WERI-Rb-1 (cell line): Measurements from ENCODE around the gene KDM4B.

ENCODE experiments used
- DNase-seq: peaks from one replicate; pipeline ENCODE4 v3.0.0-alpha.2; 2020
- H3K27ac ChIP-seq: fragments of 250-450 bp; sonication (Bioruptor Pico); 2 replicates; pipeline ENCODE4 v1.5.1; 2020; ENCODE audit warnings: mild to moderate bottlenecking, moderate library complexity
- H3K27me3 ChIP-seq: fragments of 250-450 bp; sonication (Bioruptor Pico); 2 replicates; pipeline ENCODE4 v1.5.1; 2021; ENCODE audit warnings: mild to moderate bottlenecking, low read depth, moderate library complexity; ENCODE audit not compliant: insufficient read depth, severe bottlenecking
- H3K36me3 ChIP-seq: fragments of 250-450 bp; sonication (Bioruptor Pico); 2 replicates; pipeline ENCODE4 v1.5.1; 2020; ENCODE audit warnings: mild to moderate bottlenecking, moderate library complexity
- H3K4me3 ChIP-seq: 2 replicates; pipeline ENCODE4 v1.5.1; 2011; ENCODE audit warnings: low read depth, mild to moderate bottlenecking, control low read depth, low read length
- H3K9me3 ChIP-seq: fragments of 250-450 bp; sonication (Bioruptor Pico); 2 replicates; pipeline ENCODE4 v1.5.1; 2021; ENCODE audit warnings: mild to moderate bottlenecking, moderate library complexity; ENCODE audit not compliant: severe bottlenecking
- TF ChIP-seq, protein P1 (sequence below): IDR thresholded peaks from 2 replicates; pipeline ENCODE4 v1.5.1; 2011; ENCODE audit warnings: low read depth, mild to moderate bottlenecking, control low read depth, inconsistent platforms, low read length

The KDM4B gene

DNA sequence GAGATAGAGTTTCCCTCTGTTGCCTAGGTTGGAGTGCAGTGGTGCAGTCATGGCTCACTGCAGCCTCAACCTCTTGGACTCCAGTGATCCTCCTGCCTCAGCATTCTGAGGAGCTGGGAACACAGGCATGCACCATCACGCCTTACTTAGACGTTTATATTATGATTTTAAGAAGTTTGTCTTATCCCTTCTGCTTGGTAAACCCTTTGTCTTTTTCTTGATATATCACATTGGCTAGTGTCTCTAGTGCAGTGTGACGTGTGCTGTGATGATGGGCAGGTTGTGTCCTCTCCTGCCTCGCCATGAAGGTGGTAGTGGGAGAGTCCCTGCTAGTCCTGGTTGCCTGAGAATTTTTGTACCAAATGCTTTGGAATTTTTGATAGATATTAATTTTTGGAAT, 93.9 kb downstream of the KDM4B start:
- TF ChIP-seq, protein P1, sequence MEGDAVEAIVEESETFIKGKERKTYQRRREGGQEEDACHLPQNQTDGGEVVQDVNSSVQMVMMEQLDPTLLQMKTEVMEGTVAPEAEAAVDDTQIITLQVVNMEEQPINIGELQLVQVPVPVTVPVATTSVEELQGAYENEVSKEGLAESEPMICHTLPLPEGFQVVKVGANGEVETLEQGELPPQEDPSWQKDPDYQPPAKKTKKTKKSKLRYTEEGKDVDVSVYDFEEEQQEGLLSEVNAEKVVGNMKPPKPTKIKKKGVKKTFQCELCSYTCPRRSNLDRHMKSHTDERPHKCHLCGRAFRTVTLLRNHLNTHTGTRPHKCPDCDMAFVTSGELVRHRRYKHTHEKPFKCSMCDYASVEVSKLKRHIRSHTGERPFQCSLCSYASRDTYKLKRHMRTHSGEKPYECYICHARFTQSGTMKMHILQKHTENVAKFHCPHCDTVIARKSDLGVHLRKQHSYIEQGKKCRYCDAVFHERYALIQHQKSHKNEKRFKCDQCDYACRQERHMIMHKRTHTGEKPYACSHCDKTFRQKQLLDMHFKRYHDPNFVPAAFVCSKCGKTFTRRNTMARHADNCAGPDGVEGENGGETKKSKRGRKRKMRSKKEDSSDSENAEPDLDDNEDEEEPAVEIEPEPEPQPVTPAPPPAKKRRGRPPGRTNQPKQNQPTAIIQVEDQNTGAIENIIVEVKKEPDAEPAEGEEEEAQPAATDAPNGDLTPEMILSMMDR: no peak
- Histone ChIP-seq H3K27ac (no peak overlapping the region), H3K36me3 (peaks cover 35% of the 10 kb centered on the region), H3K27me3 (no peaks in the 10 kb centered on the region), H3K9me3 (peaks cover 11% of the 10 kb centered on the region), H3K4me3 (no peak overlapping the region)
- DNase-seq: no peak

DNA sequence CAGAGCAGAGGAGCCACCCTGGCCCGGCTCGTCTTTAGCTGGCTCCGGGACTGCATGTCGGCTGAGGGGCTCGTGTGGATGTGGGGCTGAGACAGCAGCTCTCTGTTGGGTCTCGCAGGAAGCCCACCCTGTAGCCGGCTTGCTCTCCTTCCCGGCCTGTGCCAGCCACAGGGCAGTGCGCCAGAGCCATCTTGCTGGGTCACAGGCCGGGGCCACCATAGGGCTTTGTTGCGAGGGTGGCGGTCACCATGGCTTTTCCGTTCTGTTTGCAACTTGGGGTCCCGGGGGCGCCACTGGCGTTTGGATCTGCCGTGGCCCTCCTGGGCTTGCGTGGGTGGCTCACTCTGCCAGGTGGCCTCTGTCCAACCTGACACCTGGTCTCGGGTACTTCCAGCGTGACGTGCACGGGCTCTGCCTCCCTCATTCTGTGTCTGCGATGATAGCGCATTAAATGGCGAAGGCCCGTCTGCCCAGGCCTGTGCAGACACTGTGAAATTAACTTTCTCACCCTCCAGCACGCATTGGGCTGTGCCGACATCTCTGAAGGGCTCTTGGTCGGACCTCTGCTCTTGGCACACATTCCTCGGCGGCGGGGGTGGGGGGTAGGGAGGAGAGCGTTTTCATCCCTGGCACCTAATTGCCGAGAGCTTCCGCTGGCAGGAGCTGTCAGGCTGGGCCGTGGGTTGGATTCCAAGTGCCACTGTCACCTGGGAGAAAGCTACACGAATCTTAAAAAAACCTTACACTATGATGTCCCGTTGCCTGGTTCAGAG, 95.1 kb downstream of the KDM4B start:
- Histone ChIP-seq H3K36me3 (peaks cover 37% of the 10 kb centered on the region), H3K27me3 (no peaks in the 10 kb centered on the region), H3K27ac (no peak overlapping the region), H3K9me3 (peaks cover 11% of the 10 kb centered on the region), H3K4me3 (no peak overlapping the region)
- TF ChIP-seq, protein P1: no peak
- no peak for DNase-seq

DNA sequence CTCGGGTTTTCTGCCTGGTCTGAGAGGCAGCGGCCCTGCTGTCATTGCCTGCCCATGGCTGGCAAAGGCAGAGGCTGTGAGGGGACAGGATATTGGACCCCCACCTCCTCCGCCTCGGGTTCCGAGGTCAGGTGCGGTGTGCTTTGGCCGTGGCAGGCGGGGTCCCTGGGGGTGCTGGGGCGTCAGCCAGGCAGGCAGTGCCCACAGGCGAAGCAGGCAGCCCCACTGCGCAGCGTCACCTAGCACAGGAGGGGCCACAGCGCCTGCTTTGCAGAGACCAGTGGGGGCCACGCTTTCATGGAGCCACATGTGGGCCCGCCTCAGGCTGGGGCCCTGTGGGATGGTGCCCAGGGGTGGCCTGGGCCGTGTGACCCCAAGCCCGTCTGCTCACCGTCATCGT, 96.0 kb downstream of the KDM4B start:
- no peak for DNase-seq
- TF ChIP-seq, protein P1: no peak
- H3K4me3 ChIP-seq: no peak overlapping the region
- peaks cover 35% of the 10 kb centered on the region for H3K36me3 ChIP-seq
- peaks cover 11% of the 10 kb centered on the region for H3K9me3 ChIP-seq
- H3K27me3 ChIP-seq: no peaks in the 10 kb centered on the region
- H3K27ac ChIP-seq: no peak overlapping the region

DNA sequence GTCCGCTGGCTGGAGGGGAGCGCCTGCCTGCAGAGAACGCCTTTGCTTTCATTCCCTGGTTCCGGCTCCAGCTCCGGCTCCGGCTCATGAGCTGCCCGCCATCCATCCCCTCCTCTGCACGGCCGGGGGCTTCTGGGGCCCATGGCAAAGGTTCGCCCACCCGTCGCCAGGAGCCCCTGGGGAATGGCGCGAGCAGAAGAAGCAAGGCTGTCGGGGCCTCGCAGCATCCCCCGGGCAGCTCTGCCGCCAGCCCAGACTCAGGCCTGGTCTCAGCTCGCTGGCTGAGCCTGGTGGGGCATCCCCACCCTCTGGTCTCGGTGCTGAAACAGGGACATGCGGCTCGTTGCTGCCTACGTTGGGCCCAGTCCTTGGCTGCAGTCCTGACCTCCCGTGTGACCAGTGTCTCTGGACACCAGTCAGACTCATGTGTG, 96.8 kb downstream of the KDM4B start:
- H3K36me3 ChIP-seq: peaks cover 32% of the 10 kb centered on the region
- DNase-seq: no peak
- no peak overlapping the region for H3K4me3 ChIP-seq
- H3K27ac ChIP-seq: no peak overlapping the region
- peaks cover 11% of the 10 kb centered on the region for H3K9me3 ChIP-seq
- H3K27me3 ChIP-seq: no peaks in the 10 kb centered on the region
- TF ChIP-seq, protein P1: no peak

DNA sequence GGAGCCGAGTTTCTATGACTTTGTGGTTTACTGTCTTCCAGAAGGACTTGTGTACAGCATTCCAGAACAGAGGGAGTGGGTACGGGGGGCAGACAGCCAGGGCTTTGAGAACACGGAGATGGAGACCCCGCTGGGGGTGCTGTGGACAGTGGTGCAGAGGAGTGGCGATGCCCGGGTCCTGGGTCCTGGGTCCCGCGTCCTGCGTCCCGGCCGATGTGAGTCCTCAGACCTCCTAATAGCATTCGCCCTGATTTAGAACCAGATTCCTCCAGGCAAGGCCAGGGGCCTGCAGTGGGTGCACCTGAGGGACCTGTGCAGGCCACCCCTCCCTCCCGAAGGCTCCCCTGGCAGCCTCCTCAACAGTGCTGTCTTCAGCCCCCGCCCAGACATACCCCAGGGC, 97.9 kb downstream of the KDM4B start:
- Histone ChIP-seq H3K27ac (no peak overlapping the region), H3K27me3 (no peaks in the 10 kb centered on the region), H3K4me3 (no peak overlapping the region), H3K36me3 (peaks cover 34% of the 10 kb centered on the region), H3K9me3 (peaks cover 11% of the 10 kb centered on the region)
- DNase-seq: no peak
- TF ChIP-seq, protein P1: no peak

DNA sequence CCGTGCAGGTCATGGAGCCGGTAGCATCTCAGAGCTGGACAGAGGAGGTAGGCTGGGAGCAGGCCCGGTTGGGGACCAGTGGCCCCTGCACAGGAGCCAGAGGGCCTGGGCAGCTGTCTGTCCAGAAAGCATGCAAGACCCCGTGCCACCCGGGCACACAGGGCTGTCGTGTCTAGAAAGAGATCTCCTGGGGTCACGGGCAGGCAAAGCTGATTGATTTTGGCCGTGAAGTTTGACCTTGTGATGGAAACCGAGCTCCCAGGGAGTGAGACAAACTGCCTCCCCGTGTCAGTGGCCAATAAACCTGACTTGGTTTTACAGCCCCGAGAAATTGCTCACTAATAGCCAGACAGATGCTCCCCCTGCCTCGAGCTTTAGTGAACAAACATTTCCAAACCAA, 98.8 kb downstream of the KDM4B start:
- no peak overlapping the region for H3K4me3 ChIP-seq
- no peaks in the 10 kb centered on the region for H3K27me3 ChIP-seq
- no peak for DNase-seq
- H3K27ac ChIP-seq: no peak overlapping the region
- H3K36me3 ChIP-seq: peaks cover 30% of the 10 kb centered on the region
- TF ChIP-seq, protein P1: no peak
- H3K9me3 ChIP-seq: peaks cover 2% of the 10 kb centered on the region
